ENCODE data around the gene JPT1.

Gene JPT1

GRCh38 chr17:75090871-75091854 lies 63.1 kb downstream of the JPT1 start:
- WGBS, 2 experiments (ENCODE audit: insufficient coverage in 2 of 2): 71 to 83% methylated on average over 9 to 17 of the region's 19 CpGs
- H3K27ac ChIP-seq (ENCODE audit: low read depth, low read length, severe bottlenecking): no peak overlapping the region
- H3K4me1 ChIP-seq (ENCODE audit: control insufficient read depth, insufficient read depth, low read length, poor library complexity, severe bottlenecking): peaks cover 24% of the 10 kb centered on the region
- H3K36me3 ChIP-seq (ENCODE audit: control insufficient read depth, insufficient read depth, low read length): no peaks in the 10 kb centered on the region
- no peaks in the 10 kb centered on the region for H3K9me3 ChIP-seq (ENCODE audit: control insufficient read depth, low read length)
- H3K4me3 ChIP-seq (ENCODE audit: extremely low read depth, insufficient read depth, low read length, poor library complexity, severe bottlenecking): no peak overlapping the region

- WGBS, 2 experiments (ENCODE audit: insufficient coverage in 2 of 2): 73% methylated on average over 8 to 9 of the region's 11 CpGs
- Histone ChIP-seq H3K9me3 (ENCODE audit: control insufficient read depth, low read length) (no peaks in the 10 kb centered on the region), H3K27ac (ENCODE audit: low read depth, low read length, severe bottlenecking) (peak overlapping the region; percentile 87), H3K36me3 (ENCODE audit: control insufficient read depth, insufficient read depth, low read length) (no peaks in the 10 kb centered on the region), H3K4me3 (ENCODE audit: extremely low read depth, insufficient read depth, low read length, poor library complexity, severe bottlenecking) (peak overlapping the region; percentile 62), H3K4me1 (ENCODE audit: control insufficient read depth, insufficient read depth, low read length, poor library complexity, severe bottlenecking) (peaks cover 24% of the 10 kb centered on the region)
Measured at GRCh38 chr17:75088465-75089417, 65.6 kb downstream of the JPT1 start.

- Histone ChIP-seq H3K9me3 (ENCODE audit: control insufficient read depth, low read length) (no peaks in the 10 kb centered on the region), H3K27ac (ENCODE audit: low read depth, low read length, severe bottlenecking) (peak within 1 kb of the TSS; percentile 87), H3K4me3 (ENCODE audit: extremely low read depth, insufficient read depth, low read length, poor library complexity, severe bottlenecking) (peak within 1 kb of the TSS; percentile 62), H3K4me1 (ENCODE audit: control insufficient read depth, insufficient read depth, low read length, poor library complexity, severe bottlenecking) (peaks cover 25% of the 10 kb centered on the region), H3K36me3 (ENCODE audit: control insufficient read depth, insufficient read depth, low read length) (no peaks in the 10 kb centered on the region)
- 0 to 3% methylated on average over 51 to 64 of the region's 69 CpGs for WGBS, 2 experiments (ENCODE audit: insufficient coverage in 2 of 2)
Measured at GRCh38 chr17:75087558-75088453, 66.5 kb downstream of the JPT1 start, which contains the start of gene SLC16A5. TSS of gene SLC16A5 (plus strand) at chr17:75087954. CDS start at chr17:75093637, 5,683 bp downstream.

- Histone ChIP-seq H3K36me3 (ENCODE audit: control insufficient read depth, insufficient read depth, low read length) (no peaks in the 10 kb centered on the region), H3K27ac (ENCODE audit: low read depth, low read length, severe bottlenecking) (peak overlapping the region; percentile 87), H3K4me1 (ENCODE audit: control insufficient read depth, insufficient read depth, low read length, poor library complexity, severe bottlenecking) (peaks cover 25% of the 10 kb centered on the region), H3K9me3 (ENCODE audit: control insufficient read depth, low read length) (no peaks in the 10 kb centered on the region), H3K4me3 (ENCODE audit: extremely low read depth, insufficient read depth, low read length, poor library complexity, severe bottlenecking) (peak overlapping the region; percentile 62)
- 65 to 94% methylated on average over 4 to 5 of the region's 12 CpGs for WGBS, 2 experiments (ENCODE audit: insufficient coverage in 2 of 2)
Measured at GRCh38 chr17:75087182-75087557, 67.1 kb downstream of the JPT1 start.

- Histone ChIP-seq H3K27ac (ENCODE audit: low read depth, low read length, severe bottlenecking) (peak overlapping the region; percentile 87), H3K36me3 (ENCODE audit: control insufficient read depth, insufficient read depth, low read length) (no peaks in the 10 kb centered on the region), H3K4me3 (ENCODE audit: extremely low read depth, insufficient read depth, low read length, poor library complexity, severe bottlenecking) (no peak overlapping the region), H3K4me1 (ENCODE audit: control insufficient read depth, insufficient read depth, low read length, poor library complexity, severe bottlenecking) (peaks cover 20% of the 10 kb centered on the region), H3K9me3 (ENCODE audit: control insufficient read depth, low read length) (no peaks in the 10 kb centered on the region)
- 79 to 87% methylated on average over 13 to 14 of the region's 15 CpGs for WGBS, 2 experiments (ENCODE audit: insufficient coverage in 2 of 2)
Measured at GRCh38 chr17:75086496-75087181, 67.7 kb downstream of the JPT1 start.
